HepG2 (cell line): ENCODE data around the gene MCC. TPM values are rescaled to one million over a fixed set of nuclear protein-coding genes. Genes with fewer than 3 reads are reported as not detected.

Experiments
- CCDC6 ChIP-seq: sonication (generic); formaldehyde crosslinking; IDR thresholded peaks from 2 replicates; pipeline ENCODE4 v1.8.1; 2022; ENCODE audit warnings: mild to moderate bottlenecking, missing genetic modification reagents, moderate library complexity
- CHD4 ChIP-seq: fragments of 200-600 bp; sonication (generic); IDR thresholded peaks from 2 replicates; pipeline ENCODE4 v1.7.0; 2017; ENCODE audit warnings: mild to moderate bottlenecking, low read length, borderline replicate concordance
- ELF1 ChIP-seq: sonication (generic); formaldehyde crosslinking; IDR thresholded peaks from 2 replicates; pipeline ENCODE4 v1.4.0; 2020; ENCODE audit warnings: missing genetic modification reagents
- RBM22 ChIP-seq: fragments of 200-400 bp; formaldehyde crosslinking; optimal IDR thresholded peaks from 2 replicates; pipeline ENCODE3; 2017; ENCODE audit warnings: mild to moderate bottlenecking, low read length, moderate library complexity
- SKIL ChIP-seq: sonication (generic); formaldehyde crosslinking; IDR thresholded peaks from 2 replicates; pipeline ENCODE4 v1.8.0; 2022; ENCODE audit warnings: missing genetic modification reagents, mild to moderate bottlenecking, moderate library complexity, borderline replicate concordance
- TEAD2 ChIP-seq: sonication (generic); formaldehyde crosslinking; IDR thresholded peaks from 2 replicates; pipeline ENCODE4 v1.9.0; 2021; ENCODE audit warnings: missing genetic modification reagents
- ZSCAN31 ChIP-seq: sonication (generic); formaldehyde crosslinking; IDR thresholded peaks from 2 replicates; pipeline ENCODE4 v1.5.0; 2020; ENCODE audit warnings: low read depth, mild to moderate bottlenecking, missing genetic modification reagents
- polyA plus RNA-seq, 8 experiments: library from polyadenylated mRNA; depleted of rRNA in 3 of 8; stranded (reverse) in 7 of 8; unstranded in 1 of 8; fragments of >200 nt; fragmentation: Illumina TruSeq in 4 of 8; extraction: Trizol in 4 of 8; gene quantifications; 2 replicates each; pipeline versions ENCODE4 v1.2.1 to v1.2.3, GENCODE V29; 2011 to 2016; ENCODE audit warnings: low read depth in 4 of 8, missing spikeins in 1 of 8, mixed read lengths in 1 of 8; ENCODE audit not compliant: insufficient read depth in 1 of 8
- total RNA-seq, 5 experiments: library from RNA; depleted of rRNA; stranded (reverse); fragments of >200 nt; fragmentation: Illumina TruSeq; extraction: Trizol; gene quantifications; 2 replicates each; pipeline ENCODE4 v1.2.3, GENCODE V29; 2016; ENCODE audit warnings: low read depth in 1 of 5
- TF ChIP-seq, protein P1 (sequence below): sonication (generic); formaldehyde crosslinking; IDR thresholded peaks from 2 replicates; pipeline ENCODE4 v1.5.0; 2020; ENCODE audit warnings: mild to moderate bottlenecking, missing genetic modification reagents, moderate library complexity
- TF ChIP-seq, protein P2 (sequence below): sonication (generic); formaldehyde crosslinking; IDR thresholded peaks from 2 replicates; pipeline ENCODE4 v1.4.0; 2020; ENCODE audit warnings: missing genetic modification reagents

The MCC gene
- total and polyA plus RNA-seq, 2 of the 13 experiments (the other 11 are each of a cell fraction or from before 2014, with no cell fraction given), result 0.55 to 2.4 TPM

DNA sequence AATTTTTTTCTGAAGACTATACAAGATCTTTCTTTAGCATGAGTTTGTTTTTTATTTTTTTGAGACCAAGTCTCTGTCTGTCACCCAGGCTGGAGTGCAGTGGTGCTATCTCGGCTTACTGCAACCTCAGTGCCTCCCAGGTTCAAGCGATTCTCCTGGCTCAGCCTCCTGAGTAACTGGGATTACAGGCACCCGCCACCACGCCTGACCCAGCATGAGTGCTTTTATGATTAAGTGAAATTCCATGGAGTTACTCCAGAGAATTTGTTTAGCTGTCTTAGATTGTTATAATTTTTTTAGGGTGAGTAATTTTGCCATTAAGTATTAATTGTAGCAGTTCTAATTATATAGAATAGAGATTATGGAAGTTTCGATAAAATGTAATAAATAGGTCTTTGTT lies 39.5 kb upstream of the MCC start (continued):
- TF ChIP-seq SKIL (CRISPR knock-in tag) (no peak), RBM22 (no peak), TEAD2 (CRISPR knock-in tag) (no peak), CHD4 (no peak), ZSCAN31 (no peak), CCDC6 (no peak), ELF1 (CRISPR knock-in tag) (no peak)
- TF ChIP-seq, protein P1, sequence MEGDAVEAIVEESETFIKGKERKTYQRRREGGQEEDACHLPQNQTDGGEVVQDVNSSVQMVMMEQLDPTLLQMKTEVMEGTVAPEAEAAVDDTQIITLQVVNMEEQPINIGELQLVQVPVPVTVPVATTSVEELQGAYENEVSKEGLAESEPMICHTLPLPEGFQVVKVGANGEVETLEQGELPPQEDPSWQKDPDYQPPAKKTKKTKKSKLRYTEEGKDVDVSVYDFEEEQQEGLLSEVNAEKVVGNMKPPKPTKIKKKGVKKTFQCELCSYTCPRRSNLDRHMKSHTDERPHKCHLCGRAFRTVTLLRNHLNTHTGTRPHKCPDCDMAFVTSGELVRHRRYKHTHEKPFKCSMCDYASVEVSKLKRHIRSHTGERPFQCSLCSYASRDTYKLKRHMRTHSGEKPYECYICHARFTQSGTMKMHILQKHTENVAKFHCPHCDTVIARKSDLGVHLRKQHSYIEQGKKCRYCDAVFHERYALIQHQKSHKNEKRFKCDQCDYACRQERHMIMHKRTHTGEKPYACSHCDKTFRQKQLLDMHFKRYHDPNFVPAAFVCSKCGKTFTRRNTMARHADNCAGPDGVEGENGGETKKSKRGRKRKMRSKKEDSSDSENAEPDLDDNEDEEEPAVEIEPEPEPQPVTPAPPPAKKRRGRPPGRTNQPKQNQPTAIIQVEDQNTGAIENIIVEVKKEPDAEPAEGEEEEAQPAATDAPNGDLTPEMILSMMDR, result no peak
- TF ChIP-seq, protein P2, sequence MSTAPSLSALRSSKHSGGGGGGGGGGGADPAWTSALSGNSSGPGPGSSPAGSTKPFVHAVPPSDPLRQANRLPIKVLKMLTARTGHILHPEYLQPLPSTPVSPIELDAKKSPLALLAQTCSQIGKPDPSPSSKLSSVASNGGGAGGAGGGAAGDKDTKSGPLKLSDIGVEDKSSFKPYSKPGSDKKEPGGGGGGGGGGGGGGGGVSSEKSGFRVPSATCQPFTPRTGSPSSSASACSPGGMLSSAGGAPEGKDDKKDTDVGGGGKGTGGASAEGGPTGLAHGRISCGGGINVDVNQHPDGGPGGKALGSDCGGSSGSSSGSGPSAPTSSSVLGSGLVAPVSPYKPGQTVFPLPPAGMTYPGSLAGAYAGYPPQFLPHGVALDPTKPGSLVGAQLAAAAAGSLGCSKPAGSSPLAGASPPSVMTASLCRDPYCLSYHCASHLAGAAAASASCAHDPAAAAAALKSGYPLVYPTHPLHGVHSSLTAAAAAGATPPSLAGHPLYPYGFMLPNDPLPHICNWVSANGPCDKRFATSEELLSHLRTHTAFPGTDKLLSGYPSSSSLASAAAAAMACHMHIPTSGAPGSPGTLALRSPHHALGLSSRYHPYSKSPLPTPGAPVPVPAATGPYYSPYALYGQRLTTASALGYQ (CRISPR knock-in tag), result no peak
